ENCODE data around the gene ALLC.

DNA sequence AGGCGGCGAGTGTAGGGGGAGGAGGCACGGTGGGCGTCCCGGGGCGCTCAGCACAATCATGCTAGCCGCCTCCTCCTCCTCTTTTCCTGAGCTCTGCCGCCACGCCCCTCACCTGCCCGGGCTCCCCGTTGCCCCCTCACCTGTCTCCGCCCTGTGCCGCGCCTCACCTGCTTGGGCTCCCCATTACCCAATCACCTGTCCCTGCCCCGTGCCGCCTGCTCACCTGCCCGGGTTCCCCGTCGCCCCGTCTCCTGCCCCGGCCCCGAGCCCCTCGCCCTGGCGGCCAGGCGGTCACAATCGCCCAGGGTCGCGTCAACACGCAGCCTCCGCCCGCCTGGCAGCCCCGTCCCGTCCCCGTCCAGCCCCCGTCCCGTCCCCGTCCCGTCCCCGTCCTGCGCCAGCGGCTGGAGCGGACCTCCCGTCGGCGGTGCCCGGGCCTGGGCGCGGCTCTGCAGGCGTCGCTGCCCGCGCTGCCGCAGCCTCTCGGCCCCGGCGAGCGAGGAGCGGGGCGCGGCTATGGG is 45.3 kb downstream of the ALLC start, which contains the start of gene DCDC2C:
- TF ChIP-seq EZH2phosphoT487 (IDR thresholded peaks at IDR 0.05; ENCODE audit: borderline replicate concordance), result no peak
- no peak for TF ChIP-seq CTCF (conservative IDR thresholded peaks at IDR 0.05; ENCODE audit: low read length)

Data from Loucy (cell line).